Measurements from ENCODE around the gene OR8D2.

OR8D2 gene, protein sequence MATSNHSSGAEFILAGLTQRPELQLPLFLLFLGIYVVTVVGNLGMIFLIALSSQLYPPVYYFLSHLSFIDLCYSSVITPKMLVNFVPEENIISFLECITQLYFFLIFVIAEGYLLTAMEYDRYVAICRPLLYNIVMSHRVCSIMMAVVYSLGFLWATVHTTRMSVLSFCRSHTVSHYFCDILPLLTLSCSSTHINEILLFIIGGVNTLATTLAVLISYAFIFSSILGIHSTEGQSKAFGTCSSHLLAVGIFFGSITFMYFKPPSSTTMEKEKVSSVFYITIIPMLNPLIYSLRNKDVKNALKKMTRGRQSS

DNA sequence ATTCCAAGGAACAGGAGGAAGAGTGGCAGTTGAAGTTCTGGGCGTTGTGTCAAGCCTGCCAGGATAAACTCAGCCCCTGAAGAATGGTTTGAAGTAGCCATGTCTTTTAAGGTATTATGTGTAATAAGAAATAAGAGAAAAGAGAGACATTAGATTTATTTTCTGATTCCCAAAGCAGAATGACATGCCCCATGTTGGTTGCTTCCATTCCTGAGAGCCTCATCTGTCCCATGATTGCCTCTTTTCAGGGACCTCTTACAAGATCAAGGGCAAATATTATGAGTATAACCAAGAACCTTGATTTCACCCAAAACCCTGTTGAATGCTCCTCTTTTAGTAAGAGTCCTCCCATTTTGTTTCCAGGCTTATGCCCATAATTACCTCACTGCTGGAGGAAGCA, at the start of gene OR8D2:
Gene OR8D2, minus strand, starts transcription at position 101 of the 400 bp plus-strand sequence. Its CDS starts 0 bp downstream, at position 101.
- no peak for DNase-seq

DNA sequence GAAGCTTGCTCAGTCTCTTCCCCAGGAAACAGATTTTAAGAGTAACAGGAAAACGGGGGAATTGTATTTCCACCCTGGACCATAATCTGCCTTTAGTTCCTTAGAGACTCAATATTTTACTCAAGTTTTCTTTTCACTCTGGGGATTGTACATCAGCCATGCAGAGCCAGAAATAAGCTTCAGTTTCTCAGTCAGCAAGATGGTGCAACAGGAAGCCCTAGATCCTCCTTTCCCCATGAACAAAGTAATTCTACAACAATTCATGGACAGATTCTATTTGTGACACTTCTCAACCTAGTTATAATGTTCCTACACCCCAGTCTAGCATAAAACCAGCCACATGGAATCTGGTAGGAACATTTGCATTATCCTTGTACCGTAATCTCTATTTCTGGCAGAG, 39.6 kb upstream of the OR8D2 start:
- DNase-seq, result no peak

DNA sequence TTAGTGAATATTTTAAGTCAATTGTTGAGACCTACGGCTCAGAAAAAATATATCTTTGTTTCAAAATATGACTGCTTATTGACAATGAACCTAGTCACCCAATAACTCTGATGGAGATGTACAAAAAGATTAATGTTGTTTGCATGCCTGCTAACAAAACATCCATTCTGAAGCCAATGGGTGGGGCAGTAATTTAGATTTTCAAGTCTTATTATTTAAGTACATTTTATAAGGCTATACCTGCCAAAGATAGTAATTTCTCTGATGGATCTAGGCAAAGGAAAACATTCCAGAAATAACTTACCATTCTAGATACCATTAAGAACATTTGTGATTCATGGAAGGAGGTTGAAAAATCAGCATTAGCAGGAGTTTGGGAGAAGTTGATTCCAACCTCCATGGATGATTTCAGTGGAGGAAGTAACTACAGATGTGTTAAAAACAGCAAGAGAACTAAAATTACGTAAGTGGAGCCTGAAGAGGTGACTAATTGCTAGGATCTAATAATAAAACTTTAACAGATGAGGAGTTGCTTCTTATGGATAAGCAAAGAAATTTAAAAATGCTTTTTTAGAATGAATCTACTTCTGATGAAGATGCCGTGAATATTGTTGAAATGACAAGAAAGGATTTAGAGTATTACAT, 26.4 kb upstream of the OR8D2 start:
- no peak for DNase-seq

DNA sequence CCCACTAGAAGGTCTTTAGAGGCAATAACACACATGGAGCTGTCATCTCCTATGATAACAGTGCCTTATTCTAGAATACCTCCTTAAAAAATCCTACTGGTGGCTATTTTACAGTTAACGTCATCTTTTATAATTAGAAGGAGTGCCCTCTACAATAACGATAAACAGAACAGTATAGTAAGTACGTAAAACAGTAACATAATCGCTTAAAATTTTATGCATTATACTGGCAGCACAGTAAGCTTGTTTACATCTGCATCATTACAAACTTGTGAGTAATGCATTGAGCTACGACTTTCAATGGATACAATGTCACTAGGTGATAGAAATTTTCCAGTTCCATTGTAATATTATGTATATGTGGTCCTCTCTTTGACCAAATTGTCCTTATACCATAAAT, 24.3 kb upstream of the OR8D2 start:
- no peak for DNase-seq

DNA sequence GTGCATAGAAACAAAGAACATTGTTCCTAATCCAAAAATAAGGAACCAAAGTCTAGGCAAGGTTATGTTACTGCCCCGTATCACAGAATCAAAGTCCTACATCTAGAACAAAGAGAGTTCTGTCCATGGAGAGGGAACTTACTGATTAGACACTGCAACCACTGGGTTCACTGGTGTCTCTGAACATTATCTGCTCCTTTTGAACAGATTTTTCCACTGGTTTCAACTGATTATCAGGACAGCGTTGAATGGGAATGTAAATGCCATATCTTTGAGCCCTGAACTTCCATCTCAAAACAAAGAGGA, 20.1 kb upstream of the OR8D2 start:
- DNase-seq, result no peak

DNA sequence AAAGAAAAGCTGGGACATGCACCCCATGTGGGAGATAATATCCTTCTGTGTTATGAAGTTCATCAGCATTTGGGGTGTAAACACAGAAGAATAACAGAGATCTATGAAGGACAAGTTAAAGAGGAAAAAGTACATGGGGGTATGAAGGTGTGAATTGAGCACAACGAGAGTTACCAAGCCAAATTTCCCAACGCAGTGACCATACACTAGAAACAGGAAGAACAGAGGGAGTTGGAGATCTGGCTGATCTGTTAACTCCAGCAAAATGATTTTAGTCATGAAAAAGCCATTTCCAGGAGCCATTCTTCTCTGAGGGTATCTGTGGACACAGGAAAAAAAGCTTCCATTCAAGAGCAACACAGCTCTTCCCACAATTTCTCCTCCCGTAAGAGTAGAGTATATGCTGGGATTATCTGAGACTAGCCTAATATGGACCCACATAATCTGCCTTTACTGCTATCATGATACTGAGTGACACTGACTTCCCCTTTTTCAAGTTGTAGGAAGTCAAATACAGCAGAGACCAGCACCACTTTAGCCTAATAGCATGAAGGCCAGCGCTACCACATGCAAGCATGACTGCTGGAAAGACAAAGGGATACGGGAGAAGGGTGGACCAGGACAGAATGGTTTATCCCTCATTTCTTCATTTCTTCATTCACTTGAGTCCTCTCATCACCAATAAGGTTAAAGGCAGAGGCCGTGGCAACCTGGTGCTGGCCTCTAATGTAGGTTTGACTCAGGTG, 19.6 kb upstream of the OR8D2 start:
- no peak for DNase-seq

DNA sequence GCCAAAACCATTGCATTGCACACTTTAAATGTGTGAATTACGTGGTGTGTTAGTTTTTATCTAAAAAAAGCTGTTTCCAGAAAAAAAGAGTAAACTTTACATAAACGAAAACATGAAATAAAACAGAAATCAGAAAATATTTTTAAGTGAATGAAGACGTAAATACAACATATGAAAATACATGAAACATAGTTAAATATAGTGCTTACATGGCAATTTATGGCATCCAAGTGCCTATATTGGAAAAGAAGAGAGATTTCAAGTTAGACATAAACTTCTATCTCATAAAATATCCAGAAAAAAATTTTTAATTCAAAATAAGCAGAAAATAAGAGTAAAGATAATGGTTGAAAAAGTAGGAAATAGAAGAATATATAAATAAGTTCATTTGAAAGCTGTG, 11.9 kb upstream of the OR8D2 start:
- no peak for DNase-seq

DNA sequence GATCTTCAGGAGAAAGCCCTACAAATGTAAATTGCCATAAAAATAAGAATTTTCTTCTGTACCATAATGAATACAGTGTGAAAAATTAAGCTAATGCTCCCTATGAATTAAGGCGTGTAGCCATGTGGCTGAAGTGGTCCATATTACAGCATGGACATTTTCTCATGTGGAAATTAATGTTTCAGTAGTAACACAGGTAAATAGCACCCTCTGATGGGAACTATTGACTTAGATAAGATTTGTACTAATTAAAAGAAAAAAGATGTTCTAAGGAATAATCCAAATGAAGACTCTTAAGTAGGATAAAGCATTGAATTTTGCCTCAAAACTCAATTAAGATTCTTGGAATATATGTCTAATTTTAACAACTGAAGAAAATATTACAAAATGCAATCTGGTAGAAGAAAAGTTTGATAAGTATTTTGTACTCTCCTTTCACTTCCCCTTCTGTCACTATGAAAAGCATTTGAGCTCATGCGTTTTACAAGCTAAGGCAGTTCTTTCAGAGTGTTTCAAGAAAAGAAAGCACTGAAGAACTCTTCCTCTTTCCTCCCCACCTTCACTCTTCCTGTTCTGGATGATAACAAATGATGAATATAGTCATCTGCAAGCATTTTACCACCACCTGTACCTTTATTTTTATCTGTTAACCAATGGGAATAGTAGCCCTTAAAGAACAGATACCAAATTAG, 9.9 kb upstream of the OR8D2 start:
- no peak for DNase-seq

DNA sequence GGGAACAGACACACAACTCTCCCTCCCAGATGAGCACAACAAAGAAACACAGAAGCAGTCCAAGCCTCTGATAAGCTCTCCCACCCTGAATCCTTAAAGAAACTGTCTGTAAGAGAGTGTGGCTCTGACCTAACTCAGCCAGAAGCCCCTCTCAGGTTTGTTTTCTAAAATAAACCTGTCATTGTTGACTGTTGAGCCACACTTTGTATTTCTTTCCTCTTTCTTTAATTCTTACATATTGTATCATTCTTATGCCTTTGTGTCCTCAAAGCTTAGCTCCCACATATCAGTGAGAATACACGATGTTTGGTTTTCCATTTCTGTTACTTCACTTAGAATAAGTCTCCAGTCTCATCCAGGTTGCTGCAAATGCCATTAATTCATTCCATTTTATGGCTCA, 7.8 kb upstream of the OR8D2 start:
- DNase-seq, result no peak

DNA sequence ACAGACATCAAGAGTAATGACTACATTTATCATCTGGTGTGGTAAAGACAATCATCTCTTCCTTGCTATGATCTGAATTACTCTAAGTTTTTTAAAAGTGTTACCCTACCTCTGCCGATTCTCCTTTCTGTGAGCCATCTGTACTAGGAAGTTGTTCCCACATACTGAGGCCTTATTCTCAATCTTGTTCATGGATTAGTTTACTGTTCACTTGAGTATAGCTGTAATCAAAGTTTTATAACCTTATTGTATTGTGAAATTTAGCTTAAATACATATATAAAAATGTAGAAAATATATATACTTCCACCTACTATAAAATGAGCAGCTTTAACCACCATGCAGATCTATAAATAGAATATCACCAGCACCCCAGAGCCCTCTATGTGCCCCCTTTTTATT, 2.4 kb upstream of the OR8D2 start:
- DNase-seq, result no peak

DNA sequence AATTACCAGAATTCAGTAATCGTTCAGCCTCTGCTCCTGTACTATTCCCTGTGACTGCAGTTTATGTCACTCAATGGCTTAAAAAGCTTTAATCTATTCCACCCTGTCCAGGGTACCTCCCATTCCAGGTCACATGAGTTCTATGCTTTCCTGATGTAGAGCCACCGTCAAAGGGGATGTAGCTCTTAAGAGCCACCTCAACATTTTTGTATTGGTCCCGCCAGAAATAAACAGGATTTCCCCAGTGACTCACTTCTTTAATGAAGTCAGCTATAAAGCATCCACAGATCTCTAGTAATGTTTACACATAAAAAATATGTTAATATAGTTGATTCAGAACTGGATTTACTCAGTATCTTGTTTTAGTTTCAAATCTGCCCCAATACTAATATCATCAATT, 4.9 kb downstream of the OR8D2 start:
- no peak for DNase-seq

DNA sequence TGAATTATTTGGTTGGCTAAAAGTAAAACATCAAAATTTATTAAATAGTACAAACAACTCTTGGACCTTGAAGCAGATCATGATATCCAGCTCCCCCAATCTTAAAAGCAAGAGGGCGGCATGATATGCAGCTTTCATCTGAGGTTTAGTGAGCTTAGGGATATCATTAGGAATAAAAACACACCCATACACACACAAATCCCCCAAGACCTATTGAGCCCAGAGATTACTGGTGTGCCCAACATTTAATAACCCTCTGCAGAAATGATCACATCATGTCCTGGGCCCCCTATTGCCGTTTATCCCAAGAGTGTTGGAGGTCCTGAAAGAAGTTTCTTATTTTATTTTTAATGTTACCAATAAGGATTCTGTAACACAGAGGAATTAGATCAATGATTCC, 6.1 kb downstream of the OR8D2 start, which contains the start of gene OR8D1:
Gene OR8D1, minus strand, starts transcription at position 101 of the 400 bp plus-strand sequence. CDS start 3,183 bp downstream, outside the sequence.
- DNase-seq, result no peak

DNA sequence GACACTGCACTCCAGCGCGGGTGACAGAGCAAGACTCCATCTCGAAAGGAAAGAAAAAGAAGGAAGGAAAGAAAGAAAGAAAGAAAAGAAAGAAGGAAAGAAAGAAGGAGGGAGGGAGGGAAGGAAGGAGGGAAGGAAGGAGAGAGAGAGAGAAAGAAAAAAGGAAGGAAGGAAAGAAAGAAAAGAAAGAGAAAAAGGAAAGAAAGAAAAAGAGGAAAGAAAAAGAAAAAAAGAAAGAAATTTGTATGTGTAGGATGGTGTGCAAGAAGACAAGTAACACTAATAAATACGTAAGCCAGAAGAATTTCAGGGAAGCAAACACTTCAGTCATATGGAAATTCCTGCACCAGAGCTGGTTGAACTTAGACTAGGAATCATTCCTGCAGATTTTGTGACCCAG, 6.9 kb downstream of the OR8D2 start:
- no peak for DNase-seq

DNA sequence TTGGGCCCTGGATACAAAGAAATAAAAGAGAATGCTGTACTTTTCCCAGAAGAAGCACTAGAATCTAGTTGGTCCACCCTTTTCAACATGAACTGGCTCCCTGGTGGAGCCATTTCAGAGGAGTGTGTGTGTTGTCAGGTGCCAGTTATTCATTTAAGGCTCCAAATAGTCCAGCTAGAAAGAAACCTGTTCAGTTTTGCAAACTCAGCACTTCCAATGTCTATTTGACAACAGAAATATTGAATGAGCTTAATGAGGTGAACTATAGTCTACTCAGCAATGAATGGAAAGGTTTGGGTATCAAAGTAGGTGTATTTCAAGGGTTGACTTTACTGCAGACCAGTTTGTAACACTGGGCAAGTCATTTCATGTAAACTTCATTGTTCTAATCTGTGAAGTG, 8.3 kb downstream of the OR8D2 start:
- DNase-seq, result no peak

DNA sequence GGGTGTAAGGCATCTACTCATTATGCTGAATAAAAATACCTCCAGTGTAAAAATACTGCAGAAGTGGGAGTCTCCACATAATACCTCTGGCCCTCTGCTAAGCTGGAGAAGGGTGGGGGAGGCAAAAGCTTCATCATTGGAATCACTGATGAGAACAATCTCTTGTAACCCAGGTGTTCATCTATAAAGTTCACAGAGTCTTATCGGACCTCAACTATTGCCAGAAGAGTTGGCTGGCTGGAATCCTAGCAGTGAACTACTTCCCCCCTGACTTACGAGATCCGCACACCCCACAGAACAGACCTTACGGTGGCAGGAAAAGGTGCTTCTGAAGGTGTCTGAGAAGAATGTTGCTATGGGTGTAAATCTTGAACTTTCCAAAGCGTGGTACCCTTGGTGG, 8.7 kb downstream of the OR8D2 start:
- DNase-seq, result no peak

DNA sequence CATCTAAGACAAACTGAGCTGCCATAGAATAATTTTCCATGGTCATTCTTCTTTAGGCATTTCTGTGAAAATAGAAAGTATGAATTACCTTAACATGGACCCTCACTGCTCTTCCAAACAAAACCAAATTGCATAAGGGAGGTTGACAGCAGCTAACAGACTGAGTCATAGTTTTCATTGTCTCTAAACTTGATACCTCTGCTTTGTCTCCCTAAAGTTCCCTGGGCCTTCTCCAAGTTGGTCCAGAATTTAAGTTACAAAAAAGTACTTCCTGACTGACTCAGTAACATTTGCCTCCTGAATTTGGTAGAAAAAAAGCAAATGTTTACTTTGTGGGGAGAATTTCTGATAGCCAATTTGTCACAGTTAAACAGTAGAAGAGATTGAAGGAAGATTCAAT, 9.3 kb downstream of the OR8D2 start:
- no peak for DNase-seq

DNA sequence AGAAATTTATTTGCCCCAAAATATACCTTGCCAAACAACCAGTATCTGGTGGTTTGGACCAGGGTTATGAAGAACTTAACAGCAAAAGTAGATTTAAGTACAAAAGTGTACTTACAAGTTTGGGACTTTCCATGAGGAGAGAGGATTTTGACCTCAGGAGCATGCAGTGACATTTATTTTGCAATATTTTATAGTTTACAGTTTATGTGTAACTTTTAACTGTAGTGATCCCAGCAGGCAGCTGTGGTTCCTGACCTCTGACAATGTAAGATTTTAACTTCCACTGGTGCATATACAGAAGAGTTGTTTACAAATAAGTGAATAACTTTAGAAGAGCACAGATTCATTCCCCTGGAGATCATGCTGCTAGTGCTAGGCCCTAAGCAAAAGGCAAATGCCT, 12.9 kb downstream of the OR8D2 start:
- no peak for DNase-seq

DNA sequence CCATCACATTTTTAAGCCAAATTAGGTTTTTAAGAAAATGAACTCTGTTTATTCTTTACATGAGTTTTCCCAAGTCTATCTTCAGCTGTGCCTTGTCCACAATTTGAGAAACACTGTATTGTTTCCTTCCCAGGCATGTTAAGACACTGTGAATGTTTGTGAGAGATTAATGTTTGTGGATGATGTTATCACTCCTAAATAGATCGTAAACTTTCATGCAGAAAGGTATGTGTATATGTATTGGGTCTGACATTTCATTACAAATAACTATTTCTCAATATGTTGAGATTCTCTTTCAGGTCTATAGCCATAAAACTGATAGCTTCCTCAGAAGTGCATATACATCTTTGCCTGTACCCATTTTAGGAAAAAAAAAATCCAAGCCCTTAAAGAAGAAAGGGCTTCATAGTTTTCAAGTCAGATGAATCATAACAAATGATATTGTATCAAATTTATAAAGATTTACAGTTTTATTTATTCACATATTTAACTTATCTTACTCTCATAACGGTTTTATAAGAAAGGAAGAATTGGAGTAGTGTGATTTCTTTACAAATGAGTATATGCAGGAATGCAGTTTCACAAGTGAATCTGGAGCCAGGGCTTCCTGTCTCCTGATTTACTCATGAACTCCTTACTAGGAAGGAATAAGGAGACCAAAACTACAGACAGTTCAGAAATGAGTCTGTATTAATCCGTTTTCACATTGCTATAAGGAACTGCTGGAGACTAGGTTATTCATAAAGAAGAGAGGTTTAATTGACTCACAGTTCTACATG, 17.5 kb downstream of the OR8D2 start:
- no peak for DNase-seq

DNA sequence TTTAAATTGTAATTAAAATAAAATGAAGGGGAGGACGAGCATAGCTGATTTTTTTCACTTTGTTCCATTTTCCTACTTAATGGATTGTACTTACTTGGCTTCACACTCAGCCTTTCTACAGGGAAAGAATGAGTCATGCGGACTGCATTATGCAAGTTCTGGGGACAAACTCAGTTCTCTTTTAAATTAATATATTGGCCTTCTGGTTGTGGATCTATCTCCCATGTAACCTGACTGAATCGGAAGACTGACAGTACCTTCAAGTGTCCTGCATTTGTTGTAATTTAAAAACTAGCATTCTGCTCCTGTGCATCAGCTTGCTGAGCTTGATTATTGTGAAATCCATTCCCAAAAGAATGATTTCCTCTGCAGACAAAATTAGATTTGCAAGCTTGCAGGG, 18.4 kb downstream of the OR8D2 start:
- peak in 3 of 56 donors; percentile 0 to 24 (median 6) for DNase-seq

DNA sequence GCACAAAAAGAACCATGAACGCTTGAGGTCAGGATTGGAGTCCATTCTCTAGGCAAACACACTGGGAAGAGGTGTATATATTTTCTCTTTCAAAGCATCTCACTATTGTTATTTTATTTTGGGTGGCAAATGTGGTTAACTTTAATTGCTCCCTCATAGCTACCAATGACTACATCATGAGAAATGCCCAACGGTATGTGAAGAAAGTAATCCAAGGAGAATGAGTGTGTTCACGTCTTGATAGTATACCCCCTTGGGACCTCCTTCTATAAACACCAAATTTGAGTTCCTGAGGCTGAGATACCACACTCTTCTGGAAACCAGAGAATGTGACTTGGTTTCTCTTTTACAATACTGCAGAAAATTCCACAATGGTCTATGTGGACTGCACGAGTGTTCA, 22.1 kb downstream of the OR8D2 start:
- DNase-seq, result no peak

DNA sequence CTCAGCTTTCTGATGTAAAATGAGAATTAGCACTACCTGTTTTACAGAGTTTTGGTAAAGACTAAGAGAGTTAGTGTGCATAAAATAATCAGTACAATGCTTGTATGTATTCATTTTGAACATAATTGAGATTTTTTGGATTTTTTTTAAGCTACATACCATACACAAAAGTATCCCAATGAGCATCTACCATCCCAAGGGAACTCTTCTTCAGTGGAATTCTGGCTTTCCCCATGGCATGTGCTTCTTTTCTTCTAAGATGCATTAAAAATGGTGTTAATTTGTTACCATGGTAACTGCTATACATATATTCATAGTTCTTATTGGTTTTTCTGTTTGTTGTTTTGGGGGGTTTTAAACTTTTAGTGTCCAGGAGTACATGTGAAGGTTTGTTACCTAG, 24.0 kb downstream of the OR8D2 start:
- no peak for DNase-seq
